ENCODE results near the gene TBC1D9B.

Gene TBC1D9B

DNA sequence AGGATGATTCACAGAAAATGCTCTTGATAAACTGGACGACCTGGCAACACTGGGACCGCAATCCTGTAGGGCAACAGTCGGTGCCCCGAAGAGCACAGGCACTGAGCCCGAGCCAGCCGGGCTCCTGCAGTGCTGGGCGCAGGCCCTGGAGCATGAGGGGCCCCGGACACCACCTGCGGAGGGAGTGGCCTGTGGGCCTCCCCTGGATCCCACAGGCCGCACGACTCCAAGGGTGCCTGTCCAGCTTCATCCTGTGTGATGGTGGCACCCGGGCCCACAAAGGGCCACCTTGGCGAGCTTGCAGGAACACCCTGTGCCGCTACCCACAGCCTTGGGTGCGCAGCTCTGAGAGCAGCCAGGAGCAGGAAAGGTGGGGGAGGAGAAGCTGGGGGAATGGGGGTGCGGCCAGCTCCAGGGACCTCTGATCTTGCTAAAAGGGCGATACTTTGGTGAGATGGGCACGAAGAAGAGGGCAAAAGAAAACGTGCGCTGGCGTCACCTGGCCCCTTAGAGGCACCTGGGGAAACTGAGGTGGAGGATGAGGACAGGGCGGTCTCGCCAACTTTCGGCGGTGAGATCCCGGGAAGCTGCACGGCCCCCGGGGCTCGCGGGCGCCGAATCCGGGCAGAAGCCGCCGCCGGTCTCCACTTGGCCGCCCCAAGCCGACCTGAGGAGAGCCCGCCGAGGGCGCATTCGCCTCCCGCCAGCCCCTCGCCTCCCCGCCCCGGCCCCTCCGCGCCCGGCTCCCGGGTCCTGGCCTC, 722 bp downstream of the TBC1D9B start:
- DNase-seq (ENCODE audit: low read depth in 2 of 2): no peak

DNA sequence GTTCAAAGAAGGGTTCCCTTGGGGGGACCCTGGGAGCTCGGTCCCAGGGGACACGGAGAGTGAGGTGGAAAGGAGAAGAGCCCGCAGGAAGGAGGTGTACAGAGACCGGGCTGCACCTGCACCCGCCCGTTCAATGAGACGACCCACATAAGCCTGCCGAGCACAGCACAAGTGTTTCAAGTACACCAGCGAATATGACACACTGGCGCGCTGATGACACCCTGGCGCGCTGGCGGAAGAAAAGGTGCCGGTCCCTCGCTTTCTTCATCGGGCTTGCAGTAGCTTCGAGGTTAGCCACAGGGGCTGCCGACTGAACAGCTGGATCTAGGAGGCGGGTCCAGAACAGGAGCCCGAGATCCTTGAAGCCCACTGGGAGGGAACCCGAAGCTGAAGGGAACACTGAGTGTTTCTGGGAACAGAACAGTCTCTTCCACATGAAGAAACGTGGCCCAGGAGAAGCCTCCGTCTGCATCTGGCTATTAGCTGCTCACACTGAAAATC, 1.4 kb downstream of the TBC1D9B start:
- DNase-seq (ENCODE audit: low read depth in 2 of 2): no peak

GRCh38 chr5:179905161-179905560, 2.5 kb downstream of the TBC1D9B start:
- no peak for DNase-seq (ENCODE audit: low read depth in 2 of 2)

DNA sequence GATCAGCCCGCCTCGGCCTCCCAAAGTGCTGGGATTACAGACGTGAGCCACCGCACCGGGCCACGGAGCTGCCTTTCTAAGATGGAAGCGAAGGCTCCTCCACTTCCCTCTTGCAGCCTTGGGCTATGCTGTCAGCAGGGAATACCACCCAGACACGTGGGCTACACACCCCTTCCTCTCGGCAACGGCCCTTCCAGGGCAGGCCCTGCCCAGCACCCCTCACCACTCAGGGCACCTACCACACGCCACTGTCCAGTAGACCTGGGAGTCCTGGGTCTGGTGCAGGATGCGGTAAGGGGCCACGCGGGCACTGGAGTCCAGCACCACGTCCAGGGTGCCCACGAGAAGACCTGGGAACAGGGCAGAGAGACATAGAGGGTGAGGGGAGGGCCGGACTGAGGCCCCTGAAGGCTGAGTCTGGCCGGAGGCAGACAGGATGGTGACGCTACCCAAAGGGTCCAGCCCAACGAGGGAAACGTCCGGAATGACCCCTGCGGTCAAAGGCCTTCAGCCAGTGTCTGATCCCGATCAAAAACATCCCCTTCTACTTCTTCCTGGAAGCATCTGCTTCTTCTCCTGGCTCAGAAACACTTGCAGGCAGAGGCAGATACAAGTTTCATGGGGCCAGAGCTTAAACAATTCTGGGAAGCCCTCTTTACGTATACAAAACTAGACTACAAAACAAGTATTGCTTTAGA, 3.1 kb downstream of the TBC1D9B start:
- DNase-seq (ENCODE audit: low read depth in 2 of 2): no peak

DNA sequence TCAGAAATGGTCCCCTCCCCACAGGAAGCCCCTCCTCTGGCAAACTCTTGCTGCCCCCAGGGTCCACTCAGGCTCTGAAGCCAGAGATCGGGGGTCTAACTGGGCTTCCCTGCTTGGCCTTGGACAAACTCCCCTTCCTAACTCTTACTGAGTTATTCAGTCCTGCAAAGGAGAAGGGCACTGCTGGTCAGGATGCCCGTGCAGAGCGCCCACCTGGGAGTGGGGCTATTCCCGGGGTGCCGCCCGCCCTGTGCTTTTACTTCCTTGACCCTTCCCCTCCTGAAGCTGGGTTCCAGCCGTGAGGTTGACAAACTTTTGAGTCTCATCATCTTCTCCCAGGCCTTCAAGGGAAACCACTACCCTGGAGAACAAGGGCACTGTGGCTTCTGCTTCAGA, 4.9 kb downstream of the TBC1D9B start:
- no peak for DNase-seq (ENCODE audit: low read depth in 2 of 2)

GRCh38 chr5:179901915-179902762, 5.6 kb downstream of the TBC1D9B start:
- no peak for DNase-seq (ENCODE audit: low read depth in 2 of 2)

- no peak for DNase-seq (ENCODE audit: low read depth in 2 of 2)
Measured at GRCh38 chr5:179901462-179901861, 6.2 kb downstream of the TBC1D9B start.

GRCh38 chr5:179900711-179901110, 7.0 kb downstream of the TBC1D9B start:
- DNase-seq (ENCODE audit: low read depth in 2 of 2): no peak

DNA sequence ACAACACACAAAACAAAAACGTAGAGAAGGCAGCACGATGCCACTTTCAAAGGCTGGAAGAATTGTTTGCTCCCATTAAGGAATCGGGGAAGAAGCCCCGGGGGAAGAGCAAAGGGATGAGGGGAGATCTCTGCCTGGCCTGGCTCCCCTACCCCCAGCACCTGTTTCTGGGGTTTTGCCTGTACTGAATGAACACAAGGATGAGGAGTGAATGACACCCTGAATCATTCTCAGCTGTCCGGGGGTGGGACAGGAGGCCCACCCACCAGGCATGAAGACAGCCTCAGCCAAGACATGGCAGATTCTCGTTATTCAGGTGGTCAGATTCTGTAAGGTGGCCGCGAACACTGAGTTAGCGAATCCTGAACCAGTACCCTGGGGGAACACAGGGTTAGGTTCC, 7.5 kb downstream of the TBC1D9B start:
- no peak for DNase-seq (ENCODE audit: low read depth in 2 of 2)

DNA sequence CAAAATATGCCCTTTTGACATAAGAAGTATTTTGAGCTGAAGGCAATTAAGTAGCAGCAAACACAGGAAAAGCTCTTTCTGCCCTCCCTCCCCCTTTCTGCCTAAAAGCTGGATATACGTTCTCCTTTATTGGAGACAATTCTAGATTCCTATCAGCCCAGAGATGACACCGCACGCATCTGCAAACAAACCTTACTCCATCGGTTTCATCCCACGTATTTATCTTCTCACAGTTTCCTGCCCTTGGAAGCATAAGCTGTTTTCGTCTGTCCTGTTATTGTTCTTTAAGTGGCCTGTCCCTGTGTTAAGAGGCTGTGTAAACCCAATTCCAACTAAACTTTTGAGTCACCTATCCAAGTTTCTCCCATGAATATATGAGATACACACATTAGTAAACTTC, 11.8 kb downstream of the TBC1D9B start:
- no peak for DNase-seq (ENCODE audit: low read depth in 2 of 2)

DNA sequence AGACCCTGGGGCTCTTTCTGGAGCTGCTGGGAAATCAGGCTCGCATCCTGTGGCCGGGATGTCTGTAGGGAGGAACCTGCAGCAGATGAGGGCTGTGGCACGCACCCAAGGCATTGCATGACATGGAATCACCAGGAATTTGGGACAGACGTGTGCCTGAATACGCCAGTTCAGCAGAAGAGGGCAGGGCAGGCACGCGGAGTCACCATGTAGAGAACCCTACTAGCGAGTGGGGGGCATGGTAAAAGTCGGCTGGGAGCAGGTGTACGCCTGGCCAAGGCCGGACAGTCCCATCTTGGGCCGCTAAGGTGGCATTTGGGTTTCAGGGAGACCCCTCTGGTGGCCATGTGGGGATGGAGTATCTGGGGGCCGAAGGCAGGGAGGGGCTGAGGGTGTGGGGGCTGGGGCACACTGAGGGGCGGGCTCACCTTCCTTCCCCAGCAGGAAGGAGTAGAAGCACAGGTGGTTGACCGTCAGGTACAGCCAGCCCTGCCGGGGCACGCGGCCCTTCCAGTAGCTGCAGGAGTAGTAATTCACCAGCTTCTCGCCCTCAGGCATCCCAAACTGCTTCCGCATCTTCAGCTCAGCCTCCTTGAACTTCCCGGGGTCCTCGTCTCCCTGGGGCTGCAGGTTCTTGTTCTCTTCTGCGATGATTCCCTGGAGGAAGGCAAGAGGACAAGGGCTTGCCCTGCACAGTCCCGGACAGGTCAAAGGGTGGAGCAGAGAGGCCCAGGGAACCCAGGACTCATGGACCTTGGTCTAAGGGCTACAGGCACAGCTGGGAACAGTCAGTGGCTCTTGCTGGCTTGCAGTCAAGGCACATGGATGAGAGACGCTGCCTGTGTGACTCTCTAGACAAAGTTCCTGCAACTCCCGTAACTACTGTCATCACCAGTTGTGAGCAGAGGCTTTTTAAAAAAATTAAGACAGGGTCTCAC, 13.5 kb downstream of the TBC1D9B start:
- no peak for DNase-seq (ENCODE audit: low read depth in 2 of 2)

DNA sequence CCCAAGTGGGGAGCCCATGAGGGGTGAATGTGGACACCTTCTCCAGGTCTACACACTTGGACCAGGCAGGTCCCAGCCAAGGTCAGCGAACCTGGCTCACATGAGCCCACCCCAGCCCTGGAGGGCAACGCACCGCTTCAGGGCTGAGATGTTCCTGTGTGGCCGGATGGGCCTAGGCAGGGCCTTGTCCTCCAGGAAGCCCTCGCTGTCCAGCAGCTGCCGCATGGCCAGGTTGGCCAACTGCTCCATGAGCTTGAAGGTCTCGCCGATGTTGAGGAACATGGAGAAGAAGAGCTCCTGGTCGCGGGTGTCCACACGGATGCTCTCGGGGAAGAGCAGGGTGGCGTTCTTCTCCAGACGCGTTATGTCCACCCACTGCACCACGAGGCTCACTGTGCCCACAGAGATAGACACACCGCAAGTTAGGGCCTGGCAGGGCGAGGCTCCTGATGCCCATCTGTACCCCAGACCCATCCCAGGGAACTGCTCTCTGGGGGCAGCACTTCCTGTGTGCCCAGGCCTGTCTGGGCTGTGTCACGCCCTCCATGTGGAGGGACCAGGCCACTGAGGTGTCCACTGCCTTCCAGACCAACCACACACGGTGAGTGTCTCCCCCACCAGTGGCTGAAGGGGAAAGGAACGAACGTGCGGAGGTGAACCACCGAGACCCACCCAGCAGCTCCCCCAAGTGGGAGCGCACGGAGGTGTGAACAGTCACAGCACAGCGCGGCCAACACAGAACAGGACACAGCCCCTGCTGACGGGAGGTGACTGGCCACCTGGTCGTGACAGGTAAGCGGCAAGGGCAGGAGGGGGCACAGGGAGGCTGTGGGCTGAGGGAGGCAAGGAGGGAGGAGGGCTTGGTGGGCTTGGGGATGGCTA, 14.4 kb downstream of the TBC1D9B start:
- DNase-seq (ENCODE audit: low read depth in 2 of 2): no peak

GRCh38 chr5:179892255-179892654, 15.4 kb downstream of the TBC1D9B start:
- no peak for DNase-seq (ENCODE audit: low read depth in 2 of 2)

DNA sequence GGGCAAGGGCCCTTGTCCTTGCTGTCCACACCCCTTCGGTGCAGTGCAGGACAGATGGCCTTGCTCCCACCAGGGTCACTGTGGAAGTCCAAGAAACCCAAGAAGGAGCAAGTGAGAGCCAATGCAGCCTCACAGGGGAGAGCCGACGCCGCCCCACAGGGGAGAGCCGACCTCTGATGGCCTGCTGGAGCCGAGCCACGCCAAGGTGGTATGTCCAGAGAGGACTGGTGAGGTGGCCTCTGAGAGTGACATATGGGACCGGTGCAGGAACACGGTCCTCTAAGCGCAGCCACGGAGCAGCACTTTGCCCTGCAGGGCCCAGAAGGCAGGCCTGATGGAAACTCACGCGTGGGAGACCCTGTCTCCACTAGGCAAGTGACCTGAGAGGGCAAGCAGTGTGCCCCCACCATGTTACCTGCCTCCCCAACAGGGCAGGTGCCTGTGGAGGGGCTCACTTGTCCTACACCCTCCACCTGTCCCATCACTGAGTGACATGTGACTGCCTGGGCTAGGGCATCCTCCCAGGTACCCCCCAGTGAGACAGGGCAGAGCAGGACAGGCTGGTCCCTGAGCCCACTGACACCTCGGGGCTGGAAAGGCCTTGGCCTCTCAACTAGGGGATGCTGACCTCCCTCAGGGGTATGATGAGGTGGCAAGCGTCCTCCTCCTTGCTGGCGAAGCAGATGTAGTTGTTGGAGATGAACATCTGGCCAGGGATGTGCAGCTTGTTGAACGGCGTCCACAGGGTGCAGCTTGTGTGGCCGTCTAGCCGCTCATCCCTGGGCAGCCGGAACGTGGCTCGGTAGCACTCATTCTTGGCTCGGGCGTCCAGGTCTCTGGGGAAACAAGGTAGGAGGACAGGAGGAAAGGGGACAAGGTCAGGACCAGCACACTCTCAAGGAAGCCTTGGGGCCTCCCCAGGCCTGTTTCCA, 16.7 kb downstream of the TBC1D9B start:
- no peak for DNase-seq (ENCODE audit: low read depth in 2 of 2)

DNA sequence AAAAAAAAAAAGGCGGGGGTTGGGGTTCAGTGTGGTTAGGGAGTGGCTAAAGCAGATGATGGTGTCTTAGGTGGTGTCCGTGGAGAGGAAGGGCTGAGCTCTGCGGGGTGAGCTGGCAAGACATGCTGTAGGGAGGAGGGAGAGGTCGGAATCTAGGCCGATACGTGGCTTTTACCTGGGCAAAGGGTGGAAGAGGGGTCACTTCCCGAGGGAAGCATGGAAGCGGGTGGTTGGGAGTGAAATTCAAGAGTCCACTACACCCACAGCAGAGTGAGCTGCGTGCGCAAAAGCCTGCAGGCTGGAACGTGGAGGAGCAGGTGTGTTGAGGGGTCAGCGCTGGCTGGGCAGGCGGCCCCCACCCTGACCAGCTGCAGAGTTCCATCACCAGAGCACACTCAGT, 17.8 kb downstream of the TBC1D9B start:
- DNase-seq (ENCODE audit: low read depth in 2 of 2): no peak

DNA sequence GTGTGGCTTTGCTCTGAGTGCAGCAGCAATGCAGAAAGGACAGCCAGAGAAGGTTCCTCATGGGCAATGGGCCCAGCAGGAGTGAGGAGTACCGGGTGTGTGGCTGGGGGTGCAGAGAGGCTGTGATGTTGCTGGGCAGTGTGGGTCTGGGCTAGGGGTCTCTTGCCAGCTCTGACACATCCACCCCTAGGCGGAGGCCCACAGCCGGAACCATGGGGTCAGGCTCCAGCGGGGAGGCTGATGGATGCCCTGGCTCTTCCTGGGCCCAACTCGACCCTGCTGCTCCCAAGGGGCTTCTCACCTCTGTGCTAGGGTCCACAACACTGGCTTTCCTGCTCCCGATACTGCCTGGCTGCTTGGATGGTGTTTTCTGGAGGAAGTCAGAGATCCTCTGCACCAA, 19.9 kb downstream of the TBC1D9B start:
- no peak for DNase-seq (ENCODE audit: low read depth in 2 of 2)

DNA sequence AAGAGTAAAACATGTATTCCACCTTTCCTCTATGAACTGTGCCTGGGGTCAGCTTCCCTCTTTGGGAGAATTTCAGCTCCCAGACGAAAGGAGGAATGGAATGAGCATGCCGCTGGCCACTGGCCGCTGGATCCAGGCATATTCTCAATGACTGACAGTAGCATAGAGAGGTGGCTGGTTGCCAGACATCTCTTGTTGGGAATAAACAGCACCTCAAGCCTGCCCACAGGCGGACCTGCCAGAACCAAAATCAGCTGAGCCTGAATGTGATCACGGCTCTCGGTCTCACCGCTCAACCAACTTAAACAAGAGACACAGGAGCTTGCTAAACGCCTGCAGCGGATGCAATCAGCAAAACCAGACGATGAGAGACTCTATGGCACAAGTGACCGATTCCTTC, 20.6 kb downstream of the TBC1D9B start:
- DNase-seq (ENCODE audit: low read depth in 2 of 2): no peak

GRCh38 chr5:179886190-179886911, 21.3 kb downstream of the TBC1D9B start:
- no peak for DNase-seq (ENCODE audit: low read depth in 2 of 2)
